HCT116 (cell line): ENCODE results near the gene ARVCF. TPM values are rescaled to one million over a fixed set of nuclear protein-coding genes. Genes with fewer than 3 reads are reported as not detected.
A peak's percentile ranks its signal among the peaks of the same experiment; 100 is the strongest.

Source experiments
- ATAC-seq: fragments of 200-7000 bp; cut with Tn5 transposase; 2 replicates; pipeline ENCODE4 v1.9.1; 2020; ENCODE audit warnings: mild to moderate bottlenecking, moderate library complexity
- BruUV-seq: library from RNA; stranded (reverse); fragments of 400-500 nt; replicated peaks from 2 replicates; lab custom pipeline; 2021; lab: Mats Ljungman, UMichigan
- CTCF ChIA-PET: fragments of 300-600 bp; sonication (Branson Sonifier 250); formaldehyde crosslinking; loops from one replicate; lab custom pipeline; 2021; ENCODE audit warnings: antibody characterized with exemption; lab: Charles Lee
- POLR2A ChIA-PET: fragments of 300-600, 350-600 bp; sonication (Branson Sonifier 250); formaldehyde crosslinking; loops from one replicate; lab custom pipeline; 2021; ENCODE audit warnings: antibody characterized with exemption; lab: Charles Lee
- RAD21 ChIA-PET, 2 experiments: fragments of 300-600 bp; sonication (Branson Sonifier 250); formaldehyde crosslinking; loops; one replicate each; lab custom pipeline; 2023; ENCODE audit warnings: low total read pairs in 2 of 2; ENCODE audit not compliant: uncharacterized antibody in 2 of 2, unreplicated experiment in 2 of 2, low non-redundant PET in 1 of 2; lab: Charles Lee
- DNase-seq: peaks from one replicate; pipeline ENCODE4 v3.0.0-alpha.2; 2010; ENCODE audit warnings: low read depth, low spot score
- H2AFZ ChIP-seq: fragments of 200-600 bp; shearing (Covaris generic), sonication (generic); 2 replicates; pipeline ENCODE4 v1.6.1; 2017; ENCODE audit warnings: low read depth, mixed run types, mixed read lengths, antibody characterized with exemption, low read length; ENCODE audit not compliant: poor library complexity, severe bottlenecking
- H3K27ac ChIP-seq: 2 replicates; pipeline ENCODE4 v1.5.1; 2012; ENCODE audit warnings: low read depth, low read length
- H3K27me3 ChIP-seq: fragments of 200-600 bp; sonication (generic); 2 replicates; pipeline ENCODE4 v1.6.1; 2016; ENCODE audit warnings: mixed run types, low read length, mixed read lengths; ENCODE audit not compliant: insufficient read depth
- H3K36me3 ChIP-seq, 2 experiments: fragments of 200-500 bp in 1 of 2; fragments of 200-600 bp in 1 of 2; sonication (Bioruptor generic) in 1 of 2; sonication (generic) in 1 of 2; 2 replicates each; pipeline versions ENCODE4 v1.5.1 to v1.6.1; 2014 to 2016; ENCODE audit warnings: low read length in 2 of 2, inconsistent platforms in 1 of 2, mixed read lengths in 1 of 2, mixed run types in 1 of 2; ENCODE audit not compliant: insufficient read depth in 2 of 2, control insufficient read depth in 1 of 2
- H3K4me1 ChIP-seq, 2 experiments: fragments of 200-600 bp in 1 of 2; sonication (generic) in 1 of 2; 2 replicates each; pipeline versions ENCODE4 v1.5.1 to v1.6.1; 2012 to 2017; ENCODE audit warnings: low read length in 2 of 2, inconsistent platforms in 1 of 2, mild to moderate bottlenecking in 1 of 2, mixed read lengths in 1 of 2, mixed run types in 1 of 2, moderate library complexity in 1 of 2; ENCODE audit not compliant: insufficient read depth in 2 of 2, control insufficient read depth in 1 of 2
- H3K4me2 ChIP-seq: fragments of 200-600 bp; sonication (generic); 2 replicates; pipeline ENCODE4 v1.6.1; 2017; ENCODE audit warnings: mixed run types, low read length, mixed read lengths
- H3K4me3 ChIP-seq, 2 experiments: fragments of 200-600 bp in 1 of 2; sonication (generic) in 1 of 2; replicated peaks in 1 of 2; 2 replicates each; pipeline ENCODE4 v1.5.1; 2011 to 2016; ENCODE audit warnings: low read length in 2 of 2, control low read depth in 1 of 2, low read depth in 1 of 2, mild to moderate bottlenecking in 1 of 2, mixed read lengths in 1 of 2, mixed run types in 1 of 2
- H3K79me2 ChIP-seq: fragments of 200-600 bp; sonication (generic); 2 replicates; pipeline ENCODE4 v1.6.1; 2017; ENCODE audit warnings: mild to moderate bottlenecking, mixed run types, low read length, moderate library complexity, mixed read lengths; ENCODE audit not compliant: insufficient read depth
- H3K9ac ChIP-seq: fragments of 200-600 bp; sonication (generic); 2 replicates; pipeline ENCODE4 v1.6.1; 2016; ENCODE audit warnings: low read length, mixed read lengths
- H3K9me2 ChIP-seq: fragments of 200-600 bp; sonication (generic), shearing (Covaris generic); 2 replicates; pipeline ENCODE4 v1.6.1; 2017; ENCODE audit warnings: mixed run types, mild to moderate bottlenecking, moderate library complexity; ENCODE audit not compliant: insufficient read depth
- H3K9me3 ChIP-seq, 2 experiments: fragments of 200-500 bp in 1 of 2; fragments of 200-600 bp in 1 of 2; sonication (Bioruptor generic) in 1 of 2; sonication (generic) in 1 of 2; 2 replicates each; pipeline ENCODE4 v1.6.1; 2014 to 2017; ENCODE audit warnings: low read length in 2 of 2, mixed read lengths in 2 of 2, inconsistent platforms in 1 of 2, low read depth in 1 of 2, mild to moderate bottlenecking in 1 of 2, mixed run types in 1 of 2, moderate library complexity in 1 of 2; ENCODE audit not compliant: control insufficient read depth in 1 of 2, insufficient read depth in 1 of 2
- H4K20me1 ChIP-seq: fragments of 200-600 bp; sonication (generic), shearing (Covaris generic); 2 replicates; pipeline ENCODE4 v1.6.1; 2017; ENCODE audit warnings: mixed run types, mild to moderate bottlenecking, moderate library complexity; ENCODE audit not compliant: insufficient read depth
- EGR1 ChIP-seq: IDR thresholded peaks from 2 replicates; pipeline ENCODE4 v1.6.1; 2012; ENCODE audit warnings: low read depth
- ELF1 ChIP-seq: IDR thresholded peaks from 2 replicates; pipeline ENCODE4 v1.6.1; 2012; ENCODE audit warnings: low read depth, borderline replicate concordance
- POLR2AphosphoS5 ChIP-seq: IDR thresholded peaks from 2 replicates; pipeline ENCODE4 v1.6.1; 2011; ENCODE audit warnings: mild to moderate bottlenecking, low read depth, low read length, moderate library complexity
- SP1 ChIP-seq: IDR thresholded peaks from 2 replicates; pipeline ENCODE4 v1.6.1; 2012; ENCODE audit warnings: low read depth
- YY1 ChIP-seq: IDR thresholded peaks from 2 replicates; pipeline ENCODE4 v1.6.1; 2011; ENCODE audit warnings: low read length, low read depth, moderate library complexity, mild to moderate bottlenecking; ENCODE audit not compliant: insufficient replicate concordance; ENCODE audit errors: extremely low read depth
- ZNF274 ChIP-seq: fragments of 200-500 bp; sonication (Bioruptor generic); IDR thresholded peaks from 2 replicates; pipeline ENCODE4 v1.6.1; 2014; ENCODE audit warnings: mild to moderate bottlenecking, low read depth, low read length, inconsistent platforms
- intact Hi-C: fragments of 100-400 bp; cut with micrococcal nuclease; formaldehyde crosslinking; loops from 2 replicates; pipeline ENCODE4 v1.10.0; 2022
- total RNA-seq: library from RNA; stranded (reverse); gene quantifications from one replicate; pipeline ENCODE4 v1.2.1, GENCODE V29; 2021; ENCODE audit not compliant: unreplicated experiment

The ARVCF gene
- total RNA-seq, 1 experiment from 2014 or later: 42.8 TPM

DNA sequence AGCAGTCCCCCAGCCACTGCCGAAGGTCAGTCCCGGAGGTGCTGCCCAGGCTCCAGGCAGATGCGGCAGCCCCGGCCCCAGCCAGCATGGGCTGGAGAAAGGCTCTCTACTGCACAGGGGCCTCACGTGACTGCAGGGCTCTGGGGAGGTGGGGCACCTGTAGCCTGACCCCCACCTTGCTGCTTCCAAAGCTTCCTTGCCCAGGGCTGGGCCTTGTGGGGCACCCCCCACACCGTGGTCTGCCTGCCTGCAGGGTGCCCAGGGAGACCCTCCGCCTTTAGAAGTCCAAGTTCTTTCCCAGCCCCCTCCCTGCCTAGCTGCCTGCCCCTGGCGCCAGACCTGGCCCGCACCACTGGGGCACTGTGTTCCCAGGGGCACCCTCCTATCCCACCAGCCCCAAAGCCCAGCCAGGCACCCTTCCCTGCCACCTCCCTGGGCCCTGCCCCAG is 46.6 kb downstream of the ARVCF start:
- no peaks in the 10 kb centered on the region for H3K79me2 ChIP-seq
- H3K9ac ChIP-seq: no peak overlapping the region
- no peaks in the 10 kb centered on the region for H3K9me2 ChIP-seq
- ChIA-PET CTCF (interaction anchor here (1.1 kb wide), 2 partner anchors 14 to 43 kb away, joined by 3 to 7 read pairs; no protein-coding TSS in a partner anchor), RAD21 (no interaction called here), POLR2A (interaction anchor here (0.8 kb wide), 1 partner anchor 8 kb away, joined by 3 read pairs; no protein-coding TSS in a partner anchor)
- H3K9me3 ChIP-seq: no peaks in the 10 kb centered on the region
- H2AFZ ChIP-seq: no peak overlapping the region
- ATAC-seq (peak; percentile 7), DNase-seq (no peak)
- peaks cover 12 to 19% of the 10 kb centered on the region in 2 experiments; a peak in 3 of 4 replicates for H3K36me3 ChIP-seq
- TF ChIP-seq POLR2AphosphoS5: 0 out of 2 replicates have a peak, but pooled peaks have one; percentile 2
- no peak for TF ChIP-seq ELF1
- TF ChIP-seq SP1: no peak
- TF ChIP-seq ZNF274: no peak
- TF ChIP-seq YY1: no peak
- TF ChIP-seq EGR1: no peak
- no peak overlapping the region for H3K27ac ChIP-seq
- H3K27me3 ChIP-seq: no peaks in the 10 kb centered on the region
- intact Hi-C loops: loop anchor here (1.0 to 5.0 kb wide), 2 partner anchors 42 to 58 kb away; no protein-coding TSS in a partner anchor
- BruUV-seq: no TSS peak
- no peaks in the 10 kb centered on the region for H4K20me1 ChIP-seq
- peaks cover 4 to 18% of the 10 kb centered on the region in 2 experiments for H3K4me1 ChIP-seq
- H3K4me2 ChIP-seq: no peak overlapping the region
- H3K4me3 ChIP-seq: no peak overlapping the region

DNA sequence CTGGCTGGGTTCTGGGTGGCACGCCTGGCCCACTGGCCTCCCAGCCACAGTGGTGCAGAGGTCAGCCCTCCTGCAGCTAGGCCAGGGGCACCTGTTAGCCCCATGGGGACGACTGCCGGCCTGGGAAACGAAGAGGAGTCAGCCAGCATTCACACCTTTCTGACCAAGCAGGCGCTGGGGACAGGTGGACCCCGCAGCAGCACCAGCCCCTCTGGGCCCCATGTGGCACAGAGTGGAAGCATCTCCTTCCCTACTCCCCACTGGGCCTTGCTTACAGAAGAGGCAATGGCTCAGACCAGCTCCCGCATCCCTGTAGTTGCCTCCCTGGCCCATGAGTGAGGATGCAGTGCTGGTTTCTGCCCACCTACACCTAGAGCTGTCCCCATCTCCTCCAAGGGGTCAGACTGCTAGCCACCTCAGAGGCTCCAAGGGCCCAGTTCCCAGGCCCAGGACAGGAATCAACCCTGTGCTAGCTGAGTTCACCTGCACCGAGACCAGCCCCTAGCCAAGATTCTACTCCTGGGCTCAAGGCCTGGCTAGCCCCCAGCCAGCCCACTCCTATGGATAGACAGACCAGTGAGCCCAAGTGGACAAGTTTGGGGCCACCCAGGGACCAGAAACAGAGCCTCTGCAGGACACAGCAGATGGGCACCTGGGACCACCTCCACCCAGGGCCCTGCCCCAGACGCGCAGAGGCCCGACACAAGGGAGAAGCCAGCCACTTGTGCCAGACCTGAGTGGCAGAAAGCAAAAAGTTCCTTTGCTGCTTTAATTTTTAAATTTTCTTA is 47.3 kb downstream of the ARVCF start:
- no peak for ATAC-seq
- no peaks in the 10 kb centered on the region for H4K20me1 ChIP-seq
- TF ChIP-seq POLR2AphosphoS5 (0 out of 2 replicates have a peak, but pooled peaks have one; percentile 24), ZNF274 (no peak)
- ChIA-PET CTCF (no interaction called here), POLR2A (no interaction called here), RAD21 (no interaction called here)
- DNase-seq: no peak
- no peaks in the 10 kb centered on the region for H3K9me2 ChIP-seq
- no peak overlapping the region for H2AFZ ChIP-seq
- H3K27ac ChIP-seq: no peak overlapping the region
- H3K36me3 ChIP-seq: peaks cover 12 to 19% of the 10 kb centered on the region in 2 experiments; a peak in 3 of 4 replicates
- H3K27me3 ChIP-seq: no peaks in the 10 kb centered on the region
- no peaks in the 10 kb centered on the region for H3K79me2 ChIP-seq
- H3K4me2 ChIP-seq: no peak overlapping the region
- no peaks in the 10 kb centered on the region for H3K9me3 ChIP-seq
- BruUV-seq: no TSS peak
- intact Hi-C loops: loop anchor here (10.0 kb wide), 1 partner anchor 145 kb away; the partner anchor contains the start of genes RANBP1 and TRMT2A
- no peak overlapping the region for H3K9ac ChIP-seq
- H3K4me1 ChIP-seq: peaks cover under 1 to 18% of the 10 kb centered on the region in 2 experiments; a peak in 3 of 4 replicates
- H3K4me3 ChIP-seq: no peak overlapping the region
